ENCODE results near the gene BRME1. TPM values are rescaled to one million over a fixed set of nuclear protein-coding genes. Genes with fewer than 3 reads are reported as not detected.
A peak's percentile ranks its signal among the peaks of the same experiment; 100 is the strongest.

The BRME1 gene
- total and polyA plus RNA-seq, 2 of the 13 experiments (the other 11 are each of a cell fraction or from before 2014, with no cell fraction given), result 0.74 to 1.5 TPM

GRCh38 chr19:13861714-13862531 is 44.0 kb downstream of the BRME1 start:
- no peaks in the 10 kb centered on the region for H4K20me1 ChIP-seq (ENCODE audit: insufficient read depth, low read length)
- DNase-seq (ENCODE audit: low spot score) (peak; percentile 77), FAIRE-seq (peak; percentile 71), ATAC-seq (peak; percentile 82)
- intact Hi-C loops (cut with micrococcal nuclease; ENCODE audit: unreplicated experiment), result loop anchor here (1.0 to 5.0 kb wide), 2 partner anchors 77 to 265 kb away; no protein-coding TSS in a partner anchor
- H3K4me2 ChIP-seq (ENCODE audit: low read depth, low read length), result peak overlapping the region; percentile 92
- CTCF ChIA-PET (ENCODE audit: low intra/inter-chr PET ratio, low total read pairs), result interaction anchor here (0.5 to 2.8 kb wide), 7 partner anchors 10 to 264 kb away, joined by 3 to 38 read pairs (median 4); no protein-coding TSS in a partner anchor
- H3K9ac ChIP-seq (ENCODE audit: insufficient read depth, low read depth, low read length), result peak overlapping the region; percentile 82
- WGBS (ENCODE audit: low lambda C conversion rate), result 5% methylated on average over 19 of the region's 27 CpGs
- H3K4me1 ChIP-seq (ENCODE audit: insufficient read depth, low read length), result peaks cover 36% of the 10 kb centered on the region
- peak overlapping the region; percentile 54 for H3K27ac ChIP-seq (ENCODE audit: extremely low read length, insufficient read depth, low read length)
- H3K36me3 ChIP-seq (replicated peaks in 1 of 2; ENCODE audit: control insufficient read depth in 1 of 2, insufficient read depth in 2 of 2, low read length in 2 of 2), result no peaks in the 10 kb centered on the region
- H3K9me3 ChIP-seq (ENCODE audit: low read length), result no peaks in the 10 kb centered on the region
- H3K4me3 ChIP-seq (replicated peaks in 1 of 3; ENCODE audit: insufficient read depth in 1 of 3, low read depth in 2 of 3, low read length in 3 of 3), result peak overlapping the region; percentile 67 to 77 (median 75)
- in situ Hi-C loops (cut with HindIII; ENCODE audit: extremely low pct_ligation_motif_present, low pct_unique_long_range_greater_than_20kb), result loop anchor here (5.0 kb wide), 1 partner anchor 80 kb away; no protein-coding TSS in a partner anchor
- H3K27me3 ChIP-seq (ENCODE audit: control insufficient read depth in 1 of 2, insufficient read depth in 2 of 2, low read length in 2 of 2), result peaks cover 0 to 9% of the 10 kb centered on the region in 2 experiments; a peak in 1 of 5 replicates
- no peaks in the 10 kb centered on the region for H3K79me2 ChIP-seq (ENCODE audit: insufficient read depth, low read length)
- no TSS peak for BruUV-seq (replicated peaks)
- POLR2A ChIA-PET, result interaction anchor here (0.5 to 3.4 kb wide), 15 partner anchors 10 to 1707 kb away, joined by 3 to 30 read pairs (median 4); partner anchors contain the start of genes C19orf53, MRI1 and ZSWIM4
- peak overlapping the region; percentile 85 for H2AFZ ChIP-seq (ENCODE audit: low read length)
- no peak for TF ChIP-seq ZSCAN22 (CRISPR knock-in tag; IDR thresholded peaks at IDR 0.05)
- TF ChIP-seq YY1 (IDR thresholded peaks at IDR 0.05; ENCODE audit: insufficient read depth, insufficient replicate concordance, low read depth, low read length), result peak; percentile 59
- 0 out of 2 replicates have a peak, but pooled peaks have one; percentile 63 for TF ChIP-seq ZNF280D (CRISPR knock-in tag; IDR thresholded peaks at IDR 0.05)
- TF ChIP-seq ATF3 (CRISPR knock-in tag; IDR thresholded peaks at IDR 0.05), result 0 out of 2 replicates have a peak, but pooled peaks have one; percentile 52
- 0 out of 2 replicates have a peak, but pooled peaks have one; percentile 51 for TF ChIP-seq KLF6 (CRISPR knock-in tag; IDR thresholded peaks at IDR 0.05)
- TF ChIP-seq SKI (IDR thresholded peaks at IDR 0.05; ENCODE audit: partially characterized antibody), result peak; percentile 50
- TF ChIP-seq CBX5 (CRISPR knock-in tag; IDR thresholded peaks at IDR 0.05; ENCODE audit: borderline replicate concordance), result peak; percentile 67
- TF ChIP-seq ZNF263 (CRISPR knock-in tag; IDR thresholded peaks at IDR 0.05), result peak; percentile 94
- TF ChIP-seq FOXA3 (CRISPR knock-in tag; IDR thresholded peaks at IDR 0.05), result peak; percentile 43
- TF ChIP-seq DRAP1 (CRISPR knock-in tag; IDR thresholded peaks at IDR 0.05), result no peak; the same call in 1 of the 2 replicates
- TF ChIP-seq HDAC2 (CRISPR knock-in tag; IDR thresholded peaks at IDR 0.05), result peak; percentile 45; the same call in 1 of the 2 replicates
- peak; percentile 74 for TF ChIP-seq PATZ1 (CRISPR knock-in tag; IDR thresholded peaks at IDR 0.05)
- peak; percentile 42; the same call in 1 of the 2 replicates for TF ChIP-seq NFE2 (CRISPR knock-in tag; IDR thresholded peaks at IDR 0.05)
- TF ChIP-seq POLR2G (IDR thresholded peaks at IDR 0.05; ENCODE audit: low read depth, low read length), result 0 out of 2 replicates have a peak, but pooled peaks have one; percentile 42
- TF ChIP-seq, protein P1, sequence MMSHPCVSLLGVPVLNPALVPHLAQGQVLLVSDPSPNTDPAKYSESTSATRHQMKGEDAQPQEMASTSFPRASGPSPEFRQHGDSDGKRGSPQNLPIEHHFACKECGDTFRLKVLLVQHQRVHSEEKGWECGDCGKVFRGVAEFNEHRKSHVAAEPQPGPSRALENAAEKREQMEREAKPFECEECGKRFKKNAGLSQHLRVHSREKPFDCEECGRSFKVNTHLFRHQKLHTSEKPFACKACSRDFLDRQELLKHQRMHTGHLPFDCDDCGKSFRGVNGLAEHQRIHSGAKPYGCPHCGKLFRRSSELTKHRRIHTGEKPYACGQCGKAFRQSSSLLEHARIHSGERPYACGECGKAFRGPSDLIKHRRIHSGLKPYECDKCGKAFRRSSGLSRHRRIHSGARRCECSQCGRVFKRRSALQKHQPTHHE (CRISPR knock-in tag; IDR thresholded peaks at IDR 0.05; ENCODE audit: borderline replicate concordance), result no peak
